ENCODE measurements around the gene ANKRD12.

DNA sequence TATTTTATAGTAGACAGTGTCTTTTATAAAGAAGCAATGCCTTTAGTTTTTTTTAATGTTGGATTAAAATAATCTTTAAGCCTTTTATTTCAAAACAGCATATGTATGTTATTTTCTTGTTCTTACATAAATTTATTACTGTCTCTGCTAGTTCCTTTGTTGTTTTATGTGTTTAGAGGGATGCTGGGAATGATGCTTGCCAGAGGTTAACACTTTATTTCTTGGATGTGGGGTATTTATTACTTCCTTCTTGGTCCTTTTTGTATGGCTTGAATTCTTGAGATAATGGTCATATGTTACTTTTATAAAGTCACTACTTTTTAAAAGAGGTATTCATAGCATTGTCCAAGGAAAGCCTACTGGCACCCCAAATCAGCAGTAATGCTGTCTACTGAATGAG, 63.1 kb downstream of the ANKRD12 start:
- TF ChIP-seq CTCF (conservative IDR thresholded peaks at IDR 0.05; ENCODE audit: low read length) (no peak), EZH2phosphoT487 (IDR thresholded peaks at IDR 0.05; ENCODE audit: borderline replicate concordance) (no peak)

Data from Loucy (cell line).